ENCODE measurements around the gene COA7.
"Not testable (repeated sequence)": the region's sequence is repeated elsewhere in the genome, so short reads cannot be mapped to it uniquely, and the experiment has no call there.

DNA sequence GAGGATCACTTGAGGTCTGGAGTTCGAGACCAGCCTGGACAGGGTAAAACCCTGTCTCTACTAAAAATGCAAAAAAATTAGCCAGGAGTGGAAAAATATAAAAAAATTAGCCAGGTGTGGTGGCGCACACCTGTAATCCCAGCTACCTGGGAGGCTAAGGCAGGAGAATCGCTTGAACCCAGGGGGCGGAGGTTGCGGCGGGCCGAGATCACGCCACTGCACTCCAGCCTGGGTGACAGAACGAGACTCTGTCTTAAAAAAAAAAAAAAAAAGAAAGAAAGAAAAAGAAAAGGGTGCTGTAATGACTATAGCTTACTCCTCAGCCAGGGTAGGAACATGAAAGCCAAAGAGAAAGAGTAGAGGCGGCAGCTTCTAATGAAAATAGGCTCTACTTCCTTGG is 4.8 kb downstream of the COA7 start:
- not testable (repeated sequence) for TF ChIP-seq EZH2 (IDR thresholded peaks at IDR 0.05; ENCODE audit: borderline replicate concordance); EZH2phosphoT487 (IDR thresholded peaks at IDR 0.05; ENCODE audit: low read depth, severe bottlenecking, unreplicated experiment)

Data from hepatocyte (in vitro differentiated cells).